Rectal smooth muscle tissue (tissue), 1 donor: ENCODE measurements around the gene FIBCD1.
"Not testable (repeated sequence)": the region's sequence is repeated elsewhere in the genome, so short reads cannot be mapped to it uniquely, and the experiment has no call there.

ENCODE experiments used
- H3K27ac ChIP-seq: one replicate; pipeline ENCODE4 v1.7.0; 2013; ENCODE audit warnings: low read depth, low read length, inconsistent platforms
- H3K27me3 ChIP-seq: one replicate; pipeline ENCODE4 v1.7.0; 2013; ENCODE audit warnings: low read length; ENCODE audit not compliant: control insufficient read depth, insufficient read depth
- H3K36me3 ChIP-seq: one replicate; pipeline ENCODE4 v1.7.0; 2013; ENCODE audit warnings: low read length; ENCODE audit not compliant: control insufficient read depth, insufficient read depth
- H3K4me1 ChIP-seq: one replicate; pipeline ENCODE4 v1.7.0; 2013; ENCODE audit warnings: low read length; ENCODE audit not compliant: control insufficient read depth, insufficient read depth
- H3K4me3 ChIP-seq: one replicate; pipeline ENCODE4 v1.7.0; 2013; ENCODE audit warnings: low read length
- H3K9ac ChIP-seq: one replicate; pipeline ENCODE4 v1.7.0; 2013; ENCODE audit warnings: low read length

FIBCD1 gene

GRCh38 chr9:130971294-130971849 lies 32.3 kb upstream of the FIBCD1 start:
- Histone ChIP-seq H3K9ac (no peak overlapping the region), H3K36me3 (no peaks in the 10 kb centered on the region), H3K27ac (no peak overlapping the region), H3K4me3 (no peak overlapping the region), H3K27me3 (peaks cover 9% of the 10 kb centered on the region), H3K4me1 (no peaks in the 10 kb centered on the region)

GRCh38 chr9:130970855-130971254 lies 31.8 kb upstream of the FIBCD1 start:
- no peak overlapping the region for H3K9ac ChIP-seq
- H3K4me1 ChIP-seq = no peaks in the 10 kb centered on the region
- no peak overlapping the region for H3K27ac ChIP-seq
- H3K36me3 ChIP-seq = no peaks in the 10 kb centered on the region
- H3K4me3 ChIP-seq = no peak overlapping the region
- peaks cover 9% of the 10 kb centered on the region for H3K27me3 ChIP-seq

- Histone ChIP-seq H3K9ac (no peak overlapping the region), H3K27me3 (peaks cover 9% of the 10 kb centered on the region), H3K36me3 (no peaks in the 10 kb centered on the region), H3K4me3 (no peak overlapping the region), H3K27ac (no peak overlapping the region), H3K4me1 (no peaks in the 10 kb centered on the region)
These were observed 31.0 kb upstream of the FIBCD1 start for GRCh38 chr9:130970052-130970451.

- H3K27ac ChIP-seq = no peak overlapping the region
- H3K36me3 ChIP-seq = no peaks in the 10 kb centered on the region
- H3K9ac ChIP-seq = no peak overlapping the region
- no peaks in the 10 kb centered on the region for H3K27me3 ChIP-seq
- H3K4me1 ChIP-seq = peaks cover 3% of the 10 kb centered on the region
- no peak overlapping the region for H3K4me3 ChIP-seq
These were observed 26.6 kb upstream of the FIBCD1 start for GRCh38 chr9:130965680-130966079.

GRCh38 chr9:130963916-130964315 lies 24.9 kb upstream of the FIBCD1 start:
- H3K9ac ChIP-seq = no peak overlapping the region
- no peaks in the 10 kb centered on the region for H3K36me3 ChIP-seq
- no peaks in the 10 kb centered on the region for H3K27me3 ChIP-seq
- no peak overlapping the region for H3K4me3 ChIP-seq
- peaks cover 3% of the 10 kb centered on the region for H3K4me1 ChIP-seq
- H3K27ac ChIP-seq = no peak overlapping the region

GRCh38 chr9:130963337-130963908 lies 24.4 kb upstream of the FIBCD1 start:
- Histone ChIP-seq H3K9ac (no peak overlapping the region), H3K4me1 (peaks cover 3% of the 10 kb centered on the region), H3K27ac (no peak overlapping the region), H3K27me3 (no peaks in the 10 kb centered on the region), H3K36me3 (no peaks in the 10 kb centered on the region), H3K4me3 (no peak overlapping the region)

- Histone ChIP-seq H3K36me3 (no peaks in the 10 kb centered on the region), H3K9ac (no peak overlapping the region), H3K27me3 (no peaks in the 10 kb centered on the region), H3K4me1 (peaks cover 3% of the 10 kb centered on the region), H3K4me3 (no peak overlapping the region), H3K27ac (no peak overlapping the region)
These were observed 23.6 kb upstream of the FIBCD1 start for GRCh38 chr9:130962418-130963316.

GRCh38 chr9:130961511-130962300 lies 22.7 kb upstream of the FIBCD1 start:
- no peak overlapping the region for H3K27ac ChIP-seq
- H3K36me3 ChIP-seq = no peaks in the 10 kb centered on the region

GRCh38 chr9:130960522-130961378 lies 21.7 kb upstream of the FIBCD1 start:
- Histone ChIP-seq H3K4me1 (peaks cover 3% of the 10 kb centered on the region), H3K4me3 (no peak overlapping the region), H3K9ac (no peak overlapping the region), H3K27ac (no peak overlapping the region), H3K36me3 (no peaks in the 10 kb centered on the region), H3K27me3 (peaks cover 4% of the 10 kb centered on the region)

More at GRCh38 chr9:130961511-130962300, 22.7 kb upstream of the FIBCD1 start:
- H3K4me3 ChIP-seq = no peak overlapping the region
- no peak overlapping the region for H3K9ac ChIP-seq
- no peaks in the 10 kb centered on the region for H3K27me3 ChIP-seq
- H3K4me1 ChIP-seq = peaks cover 3% of the 10 kb centered on the region

GRCh38 chr9:130959809-130960334 lies 20.8 kb upstream of the FIBCD1 start:
- H3K36me3 ChIP-seq = no peaks in the 10 kb centered on the region

GRCh38 chr9:130958564-130958963 lies 19.5 kb upstream of the FIBCD1 start:
- H3K27ac ChIP-seq, H3K36me3 ChIP-seq, H3K4me1 ChIP-seq, H3K9ac ChIP-seq, H3K4me3 ChIP-seq, H3K27me3 ChIP-seq: not testable (repeated sequence)

More at GRCh38 chr9:130959809-130960334, 20.8 kb upstream of the FIBCD1 start:
- Histone ChIP-seq H3K27ac (no peak overlapping the region), H3K27me3 (peaks cover 4% of the 10 kb centered on the region), H3K4me3 (no peak overlapping the region), H3K9ac (no peak overlapping the region), H3K4me1 (peaks cover 3% of the 10 kb centered on the region)
